Cardiac fibroblast (primary cell): ENCODE results near the gene SAE1.

ENCODE experiments used
- DNase-seq, 2 donors: peaks; one replicate each; pipeline versions ENCODE4 v3.0.0 to v3.0.0-alpha.2; 2010; ENCODE audit warnings: low read depth in 2 of 2
- H3K4me3 ChIP-seq, 2 donors: replicated peaks in 1 of 2; 1 replicate in 1 of 2; 2 replicates in 1 of 2; pipeline ENCODE4 v1.5.1; 2011; ENCODE audit warnings: low read depth in 2 of 2, low read length in 2 of 2, mild to moderate bottlenecking in 2 of 2, moderate library complexity in 1 of 2
- CTCF ChIP-seq: IDR thresholded peaks from one replicate; pipeline ENCODE4 v1.5.1; 2011; ENCODE audit warnings: low read depth, mild to moderate bottlenecking, low read length, inconsistent platforms

Gene SAE1

GRCh38 chr19:47151627-47152026 lies 21.0 kb downstream of the SAE1 start:
- TF ChIP-seq CTCF, result no peak
- no peak overlapping the region for H3K4me3 ChIP-seq
- DNase-seq, result no peak

- DNase-seq, result no peak
- H3K4me3 ChIP-seq, result no peak overlapping the region
- no peak for TF ChIP-seq CTCF
Observed at GRCh38 chr19:47152205-47152604, 21.6 kb downstream of the SAE1 start.

GRCh38 chr19:47152632-47153031 lies 22.0 kb downstream of the SAE1 start:
- H3K4me3 ChIP-seq, result no peak overlapping the region
- no peak for DNase-seq
- TF ChIP-seq CTCF, result no peak

- no peak overlapping the region for H3K4me3 ChIP-seq
- TF ChIP-seq CTCF, result no peak
- DNase-seq, result no peak
Observed at GRCh38 chr19:47153266-47153665, 22.6 kb downstream of the SAE1 start.

GRCh38 chr19:47155148-47155547 lies 24.5 kb downstream of the SAE1 start:
- no peak for TF ChIP-seq CTCF
- peak in 1 of 2 donors; percentile 69 for DNase-seq
- no peak overlapping the region for H3K4me3 ChIP-seq

- DNase-seq, result peak in 1 of 2 donors; percentile 11
- H3K4me3 ChIP-seq, result no peak overlapping the region
- no peak for TF ChIP-seq CTCF
Observed at GRCh38 chr19:47156861-47157430, 26.3 kb downstream of the SAE1 start.
